Anterior cingulate cortex (tissue), 58 donors: Measurements from ENCODE around the gene TNK1.
"Not testable (repeated sequence)": the region's sequence is repeated elsewhere in the genome, so short reads cannot be mapped to it uniquely, and the experiment has no call there.

Experiments used
- DNase-seq, 58 donors: peaks; one replicate each; lab custom pipeline; 2025; lab: John Stamatoyannopoulos, UW

TNK1 gene

GRCh38 chr17:7380855-7381683 is at the start of gene TNK1:
Gene TNK1, plus strand, starts transcription at chr17:7381089. Its CDS starts 1,838 bp downstream, at chr17:7382927.
- no peak for DNase-seq

GRCh38 chr17:7332111-7332510 is 48.8 kb upstream of the TNK1 start:
- no peak for DNase-seq

- DNase-seq = not testable (repeated sequence)
Measured at GRCh38 chr17:7332600-7333069, 48.3 kb upstream of the TNK1 start.

GRCh38 chr17:7334938-7335538 is 45.9 kb upstream of the TNK1 start:
- DNase-seq = no peak

- DNase-seq = not testable (repeated sequence)
Measured at GRCh38 chr17:7335765-7336164, 45.1 kb upstream of the TNK1 start.

GRCh38 chr17:7336240-7337175 is 44.4 kb upstream of the TNK1 start, which contains the start of gene ACAP1:
Gene ACAP1, plus strand, starts transcription at chr17:7336529. Its CDS starts 206 bp downstream, at chr17:7336735.
- DNase-seq = no peak

- not testable (repeated sequence) for DNase-seq
Measured at GRCh38 chr17:7337600-7337999, 43.3 kb upstream of the TNK1 start.

GRCh38 chr17:7340179-7340578 is 40.7 kb upstream of the TNK1 start:
- no peak for DNase-seq

GRCh38 chr17:7341842-7342241 is 39.0 kb upstream of the TNK1 start:
- no peak for DNase-seq

GRCh38 chr17:7343250-7343649 is 37.6 kb upstream of the TNK1 start:
- DNase-seq = no peak

GRCh38 chr17:7346761-7347614 is 33.9 kb upstream of the TNK1 start:
- no peak for DNase-seq

GRCh38 chr17:7347630-7348477 is 33.0 kb upstream of the TNK1 start:
- DNase-seq = no peak

- DNase-seq = no peak
Measured at GRCh38 chr17:7348478-7349242, 32.2 kb upstream of the TNK1 start.

GRCh38 chr17:7351665-7352502 is 29.0 kb upstream of the TNK1 start, which contains the start of gene KCTD11:
Gene KCTD11, plus strand, starts transcription at chr17:7352162.
- peak in 56 of 58 donors; percentile 26 to 89 (median 78) for DNase-seq

GRCh38 chr17:7352503-7352889 is 28.4 kb upstream of the TNK1 start:
- DNase-seq = peak in 1 of 58 donors; percentile 35

GRCh38 chr17:7352910-7353635 is 27.8 kb upstream of the TNK1 start:
- no peak for DNase-seq
